Spleen (tissue), 11 donors: ENCODE data around the gene IGSF9. TPM values are rescaled to one million over a fixed set of nuclear protein-coding genes. Genes with fewer than 3 reads are reported as not detected.

ENCODE experiments used
- DNase-seq: peaks from one replicate; pipeline ENCODE4 v3.0.0-alpha.2; 2020
- H3K27ac ChIP-seq, 8 donors: fragments of 200-600 bp; sonication (generic) in 7 of 8; 1 replicate in 4 of 8; 2 replicates in 4 of 8; pipeline versions ENCODE4 v1.5.0 to v1.8.0; 2016 to 2021; ENCODE audit warnings: inconsistent platforms in 4 of 8, mild to moderate bottlenecking in 4 of 8, moderate library complexity in 1 of 8
- H3K27me3 ChIP-seq, 7 donors: fragments of 200-600 bp; sonication (generic) in 6 of 7; replicated peaks in 1 of 7; 1 replicate in 4 of 7; 2 replicates in 3 of 7; pipeline versions ENCODE4 v1.5.0 to v1.8.0; 2016 to 2021; ENCODE audit warnings: inconsistent platforms in 3 of 7, mild to moderate bottlenecking in 1 of 7
- H3K36me3 ChIP-seq, 6 donors: fragments of 200-600 bp; sonication (generic) in 5 of 6; 1 replicate in 4 of 6; 2 replicates in 2 of 6; pipeline versions ENCODE4 v1.5.0 to v1.8.0; 2016 to 2021; ENCODE audit warnings: inconsistent platforms in 2 of 6
- H3K4me1 ChIP-seq, 6 donors: fragments of 200-600 bp; sonication (generic) in 5 of 6; 1 replicate in 3 of 6; 2 replicates in 3 of 6; pipeline versions ENCODE4 v1.5.0 to v1.8.0; 2016 to 2021; ENCODE audit warnings: inconsistent platforms in 3 of 6
- H3K4me3 ChIP-seq, 8 donors: fragments of 200-600 bp; sonication (generic) in 7 of 8; 1 replicate in 4 of 8; 2 replicates in 4 of 8; pipeline versions ENCODE4 v1.5.0 to v1.8.0; 2016 to 2021; ENCODE audit warnings: inconsistent platforms in 4 of 8, mild to moderate bottlenecking in 4 of 8, moderate library complexity in 2 of 8
- H3K9me3 ChIP-seq, 8 donors: fragments of 200-600 bp; sonication (generic) in 7 of 8; 1 replicate in 4 of 8; 2 replicates in 4 of 8; pipeline versions ENCODE4 v1.5.0 to v1.8.0; 2016 to 2021; ENCODE audit warnings: inconsistent platforms in 4 of 8
- CTCF ChIP-seq, 11 experiments: fragments of 200-600 bp in 7 of 11; fragments of 450-650 bp in 4 of 11; sonication (generic) in 4 of 11; IDR thresholded peaks in 8 of 11; conservative IDR thresholded peaks in 3 of 11; 1 replicate in 7 of 11; 2 replicates in 4 of 11; pipeline versions ENCODE4 v1.4.0 to v1.8.0; 2016 to 2021; ENCODE audit warnings: antibody characterized with exemption in 11 of 11, inconsistent platforms in 4 of 11, mild to moderate bottlenecking in 1 of 11
- POLR2A ChIP-seq, 3 donors: fragments of 450-650 bp; IDR thresholded peaks; one replicate each; pipeline ENCODE4 v1.5.1; 2017; ENCODE audit warnings: antibody characterized with exemption in 3 of 3, mild to moderate bottlenecking in 1 of 3
- POLR2AphosphoS5 ChIP-seq, 3 donors: sonication (generic); formaldehyde crosslinking; IDR thresholded peaks; one replicate each; pipeline ENCODE4 v1.5.1; 2017; ENCODE audit warnings: antibody characterized with exemption in 3 of 3
- WGBS, 5 donors: extraction: QIAGEN DNeasy Blood & Tissue Kit in 3 of 5; methylation state at CpG; one replicate each; pipeline versions ENCODE4 v1.1.5 to v1.1.7; 2013 to 2018; 5-methylcytosine and 5-hydroxymethylcytosine counted together
- intact Hi-C: fragments of 100-400 bp; cut with DNase I; formaldehyde crosslinking; loops from one replicate; pipeline ENCODE4 v1.15.0; 2023; ENCODE audit warnings: low total_unique reads
- polyA plus RNA-seq, 3 donors: library from polyadenylated mRNA; stranded (reverse); fragments of 200-250 nt; gene quantifications; one replicate each; pipeline ENCODE4 v1.2.1, GENCODE V29; 2013
- total RNA-seq, 7 donors: library from RNA; depleted of rRNA in 3 of 7; stranded (reverse); fragments of >200 nt in 3 of 7; fragmentation: NEBNext Ultra II Directional in 4 of 7; extraction: Animal tissue kit (Norgen Biotek cat#: 25700) in 4 of 7; gene quantifications; one replicate each; pipeline versions ENCODE4 v1.1.0 to v1.2.1, GENCODE V29; 2016 to 2021
- donor health status: healthy with polysubstance abuse.
- donor health status: DM: no; HTN: no; CAD: no; lungs with moderate emphysema.
- donor health status: DM: no; HTN: no; CAD: no.
- donor health status: Bipolar disorder and iron deficiency.
- donor health status: healthy.
- donor health status: DM: no; HTN: no; CAD: no.
- donor health status: DM: yes; HTN: yes; CAD: no.

IGSF9 gene
- total and polyA plus RNA-seq, 10 donors: 0.12 to 2.1 (median 0.95) TPM

- intact Hi-C loops: loop anchor here (2.0 kb wide), 1 partner anchor 95 kb away; no protein-coding TSS in a partner anchor
- TF ChIP-seq CTCF (IDR thresholded peaks at IDR 0.05 in 8 of 11, conservative IDR thresholded peaks at IDR 0.05 in 3 of 11): peak; percentile 93 to 100 (median 96)
- TF ChIP-seq POLR2A (IDR thresholded peaks at IDR 0.05): no peak
- peak; percentile 11 to 76 (median 75) for TF ChIP-seq POLR2AphosphoS5 (IDR thresholded peaks at IDR 0.05)
- Histone ChIP-seq H3K36me3 (no peaks in the 10 kb centered on the region), H3K4me1 (peaks cover 27 to 64% (median 41%) of the 10 kb centered on the region in 6 donors), H3K4me3 (no peak overlapping the region), H3K27me3 (no peaks in the 10 kb centered on the region), H3K27ac (peak overlapping the region in 4 of 8 donors; percentile 16 to 84 (median 74)), H3K9me3 (no peaks in the 10 kb centered on the region)
- 42 to 55% (median 48%) methylated on average over 7 of the region's 7 CpGs for WGBS, 5 donors
- DNase-seq: peak; percentile 94
Observed at GRCh38 chr1:159891275-159892157, 53.9 kb downstream of the IGSF9 start.

- no peak for DNase-seq
- Histone ChIP-seq H3K4me3 (peak overlapping the region in 1 of 8 donors; percentile 5), H3K27me3 (no peaks in the 10 kb centered on the region), H3K9me3 (no peaks in the 10 kb centered on the region), H3K27ac (peak overlapping the region; percentile 44 to 84 (median 70)), H3K36me3 (no peaks in the 10 kb centered on the region), H3K4me1 (peaks cover 23 to 52% (median 33%) of the 10 kb centered on the region in 6 donors)
- intact Hi-C loops: loop anchor here (2.0 kb wide), 1 partner anchor 94 kb away; no protein-coding TSS in a partner anchor
- 60 to 80% (median 73%) methylated on average over 8 of the region's 8 CpGs for WGBS, 5 donors
- TF ChIP-seq POLR2AphosphoS5 (IDR thresholded peaks at IDR 0.05): no peak
- no peak for TF ChIP-seq CTCF (IDR thresholded peaks at IDR 0.05 in 8 of 11, conservative IDR thresholded peaks at IDR 0.05 in 3 of 11)
- TF ChIP-seq POLR2A (IDR thresholded peaks at IDR 0.05): no peak
Observed at GRCh38 chr1:159890390-159890789, 55.0 kb downstream of the IGSF9 start.

- no peaks in the 10 kb centered on the region for H3K27me3 ChIP-seq
- peak overlapping the region; percentile 44 to 84 (median 70) for H3K27ac ChIP-seq
- peaks cover 21 to 47% (median 30%) of the 10 kb centered on the region in 6 donors for H3K4me1 ChIP-seq
- H3K9me3 ChIP-seq: no peaks in the 10 kb centered on the region
- DNase-seq: no peak
- no peaks in the 10 kb centered on the region for H3K36me3 ChIP-seq
- no peak overlapping the region for H3K4me3 ChIP-seq
- intact Hi-C loops: loop anchor here (2.0 kb wide), 1 partner anchor 93 kb away; no protein-coding TSS in a partner anchor
- WGBS, 5 donors: 10 to 32% (median 17%) methylated on average over 2 of the region's 2 CpGs
- TF ChIP-seq POLR2A (IDR thresholded peaks at IDR 0.05) (no peak), CTCF (IDR thresholded peaks at IDR 0.05 in 8 of 11, conservative IDR thresholded peaks at IDR 0.05 in 3 of 11) (peak in 2 of 11 experiments; percentile 19 to 20), POLR2AphosphoS5 (IDR thresholded peaks at IDR 0.05) (peak in 1 of 3 donors; percentile 64)
Observed at GRCh38 chr1:159889821-159890252, 55.6 kb downstream of the IGSF9 start.

- H3K9me3 ChIP-seq: no peaks in the 10 kb centered on the region
- H3K27ac ChIP-seq: peak overlapping the region in 7 of 8 donors; percentile 65 to 84 (median 72)
- H3K4me1 ChIP-seq: peaks cover 21 to 40% (median 30%) of the 10 kb centered on the region in 6 donors
- no peaks in the 10 kb centered on the region for H3K36me3 ChIP-seq
- H3K27me3 ChIP-seq: no peaks in the 10 kb centered on the region
- DNase-seq: no peak
- H3K4me3 ChIP-seq: no peak overlapping the region
- WGBS, 5 donors: 84 to 93% (median 90%) methylated on average over 4 of the region's 4 CpGs
- intact Hi-C loops: no loop called here
- no peak for TF ChIP-seq POLR2AphosphoS5 (IDR thresholded peaks at IDR 0.05)
- TF ChIP-seq POLR2A (IDR thresholded peaks at IDR 0.05): no peak
- TF ChIP-seq CTCF (IDR thresholded peaks at IDR 0.05 in 8 of 11, conservative IDR thresholded peaks at IDR 0.05 in 3 of 11): no peak
Observed at GRCh38 chr1:159889202-159889601, 56.2 kb downstream of the IGSF9 start.
